NAMALWA (cell line): Measurements from ENCODE around the gene MPV17L2.
"Not testable (repeated sequence)": the region's sequence is repeated elsewhere in the genome, so short reads cannot be mapped to it uniquely, and the experiment has no call there.

Experiments
- DNase-seq: peaks from one replicate; pipeline ENCODE4 v3.0.0-alpha.2; 2015; ENCODE audit warnings: low spot score

Gene MPV17L2

DNA sequence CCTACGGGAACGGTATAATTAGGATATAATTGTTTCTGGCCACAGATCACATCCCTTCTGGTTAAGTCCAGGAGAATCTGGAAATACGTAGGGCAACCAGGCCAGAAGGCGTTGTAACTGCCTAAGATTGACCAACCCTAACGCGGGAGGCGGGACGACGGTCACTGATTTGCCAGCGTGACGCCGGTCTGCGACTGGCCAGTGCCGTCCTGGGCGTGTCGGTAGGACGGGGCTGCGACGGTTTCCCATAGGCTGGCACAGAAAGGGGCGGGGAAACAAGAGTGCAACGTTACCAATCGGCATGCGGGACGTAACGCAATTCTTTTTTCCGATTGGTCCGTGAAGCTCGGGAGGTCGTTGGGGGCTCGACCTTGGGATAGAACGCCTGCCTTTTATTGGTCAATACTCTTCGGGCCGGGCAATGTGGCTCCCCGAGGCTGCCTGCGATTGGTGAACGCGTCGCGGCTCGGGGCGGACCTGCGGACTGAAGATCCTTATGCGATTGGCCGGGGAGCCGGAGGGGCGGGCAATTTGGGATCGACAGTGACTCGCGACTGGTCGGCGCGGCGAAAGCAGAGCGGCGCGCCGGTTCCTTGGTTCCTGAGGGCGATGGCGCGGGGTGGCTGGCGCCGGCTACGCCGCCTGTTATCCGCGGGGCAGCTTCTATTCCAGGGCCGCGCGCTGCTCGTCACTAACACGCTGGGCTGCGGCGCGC, at the start of gene MPV17L2:
Gene MPV17L2, plus strand, starts transcription at position 546 of the 715 bp plus-strand sequence. Its CDS starts 64 bp downstream, at position 610.
- DNase-seq = peak; percentile 100

DNA sequence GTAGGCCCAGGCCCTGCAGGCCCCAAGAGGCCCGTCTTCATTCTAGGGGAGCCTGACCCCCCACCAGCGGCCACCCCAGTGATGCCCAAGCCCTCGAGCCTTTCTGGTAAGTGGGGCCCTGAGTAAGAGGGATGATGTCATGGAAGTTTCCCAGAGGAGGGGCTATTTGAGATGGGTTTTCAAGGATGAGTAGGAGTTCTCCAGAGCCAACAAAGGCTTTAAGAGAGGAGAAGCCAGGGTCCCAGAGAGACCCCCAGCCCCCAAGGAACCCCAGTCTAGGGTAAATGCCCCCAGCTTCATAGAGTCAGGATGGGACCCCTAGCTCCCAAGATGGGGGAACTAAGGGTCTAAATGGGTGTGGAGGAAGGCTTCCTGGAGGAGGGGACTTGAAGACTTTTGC, 49.1 kb upstream of the MPV17L2 start:
- no peak for DNase-seq

DNA sequence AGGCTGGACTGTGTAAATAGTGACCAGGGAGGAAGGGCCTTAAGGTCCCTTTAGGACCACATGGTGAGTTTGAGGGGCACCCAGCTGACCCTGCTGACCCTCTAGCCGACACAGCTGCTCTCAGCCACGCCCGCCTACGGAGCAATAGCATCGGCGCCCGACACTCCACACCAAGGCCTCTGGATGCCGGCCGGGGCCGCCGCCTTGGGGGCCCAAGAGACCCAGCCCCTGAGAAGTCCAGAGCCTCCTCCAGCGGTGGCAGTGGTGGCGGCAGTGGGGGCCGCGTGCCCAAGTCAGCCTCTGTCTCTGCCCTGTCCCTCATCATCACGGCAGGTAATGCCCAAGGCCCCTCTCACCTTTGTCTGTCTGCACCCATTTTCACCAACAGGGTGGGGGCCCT, 48.7 kb upstream of the MPV17L2 start:
- DNase-seq = no peak

GRCh38 chr19:18144906-18145305, 48.1 kb upstream of the MPV17L2 start:
- no peak for DNase-seq

GRCh38 chr19:18145391-18145999, 47.5 kb upstream of the MPV17L2 start:
- DNase-seq = no peak

- no peak for DNase-seq
Measured at GRCh38 chr19:18147396-18147795, 45.6 kb upstream of the MPV17L2 start.

DNA sequence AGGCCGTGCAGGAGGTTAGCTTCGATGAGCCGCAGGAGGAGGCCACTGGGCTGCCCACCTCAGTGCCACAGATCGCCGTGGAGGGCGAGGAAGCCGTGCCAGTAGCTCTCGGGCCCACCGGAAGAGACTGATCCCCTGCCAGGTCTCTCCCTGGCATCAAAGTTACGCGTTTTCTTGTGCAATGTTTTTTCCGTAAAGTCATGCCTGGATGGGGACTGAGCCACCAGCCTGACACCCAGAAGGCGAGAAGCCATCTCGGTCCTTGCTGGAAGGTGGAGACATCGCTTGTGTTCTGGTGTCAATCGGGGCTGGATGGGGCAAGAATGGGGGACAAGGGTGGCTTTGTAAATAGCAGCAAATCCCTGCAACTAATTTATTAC, 43.4 kb upstream of the MPV17L2 start:
- DNase-seq = no peak

DNA sequence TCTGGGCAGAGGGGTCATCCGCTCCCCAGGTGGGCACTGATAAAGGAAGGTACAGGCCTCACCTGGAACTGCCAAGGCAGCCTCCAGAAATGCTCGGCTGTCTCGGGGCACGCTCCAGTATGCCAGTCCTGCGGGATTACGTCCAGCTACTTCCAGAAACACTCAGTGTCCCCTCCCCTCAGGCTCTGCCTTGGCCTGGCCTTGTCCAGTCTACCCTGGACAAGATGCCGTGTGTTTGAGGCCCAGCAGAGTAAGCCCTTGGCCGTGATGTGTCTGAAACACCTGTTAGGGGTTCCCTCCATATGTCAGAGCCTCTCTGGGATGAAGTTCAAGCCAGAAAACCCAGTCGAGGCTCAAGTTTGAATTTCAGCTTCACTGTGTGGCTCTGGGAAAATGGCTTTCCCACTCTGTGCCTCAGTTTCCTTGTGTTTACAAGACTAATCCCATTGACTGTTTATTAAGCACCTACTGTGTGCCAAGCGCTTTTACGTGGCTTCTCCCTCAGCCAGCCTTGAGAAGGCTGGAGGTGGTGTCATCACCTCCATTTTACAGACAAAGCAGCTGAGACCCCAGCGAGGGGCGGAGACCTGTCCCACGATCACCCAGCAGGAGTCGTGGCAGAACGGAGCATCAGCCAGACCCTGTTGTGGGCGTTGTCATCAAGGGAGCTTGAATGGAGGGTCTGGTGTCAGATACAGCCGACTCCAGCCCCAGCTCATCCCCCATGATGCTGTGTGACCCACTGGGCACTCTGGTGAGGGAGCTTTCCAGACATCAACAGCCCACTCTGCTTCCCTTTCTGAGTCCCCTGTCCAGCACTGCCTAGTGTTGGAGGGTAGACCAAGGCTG, 42.0 kb upstream of the MPV17L2 start:
- no peak for DNase-seq

DNA sequence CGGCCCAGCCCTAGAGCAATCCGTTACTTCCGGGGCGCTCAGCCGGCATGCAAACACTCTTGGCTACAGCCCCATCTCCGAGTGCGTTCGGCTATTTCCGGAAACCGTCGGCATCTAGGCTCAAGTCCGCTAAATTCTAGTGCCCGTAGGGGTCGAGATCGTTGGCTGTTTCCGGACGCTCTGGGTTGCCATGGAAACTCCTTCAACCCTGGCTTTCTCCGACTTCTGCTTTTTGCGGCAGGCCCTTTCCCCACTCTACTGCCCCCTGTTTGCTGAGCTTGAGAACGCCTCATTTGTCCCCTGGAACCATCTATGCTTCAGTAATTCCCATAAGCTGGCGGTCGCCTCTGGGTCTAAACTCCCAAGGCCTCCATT, 40.6 kb upstream of the MPV17L2 start:
- peak; percentile 100 for DNase-seq

- peak; percentile 99 for DNase-seq
Measured at GRCh38 chr19:18152817-18153555, 40.0 kb upstream of the MPV17L2 start, which contains the start of gene PIK3R2. TSS of gene PIK3R2 (plus strand) at chr19:18153163. CDS start at chr19:18155880, 2,717 bp downstream.

- DNase-seq = no peak
Measured at GRCh38 chr19:18153556-18154134, 39.4 kb upstream of the MPV17L2 start.

GRCh38 chr19:18155095-18156087, 37.6 kb upstream of the MPV17L2 start:
- no peak for DNase-seq

DNA sequence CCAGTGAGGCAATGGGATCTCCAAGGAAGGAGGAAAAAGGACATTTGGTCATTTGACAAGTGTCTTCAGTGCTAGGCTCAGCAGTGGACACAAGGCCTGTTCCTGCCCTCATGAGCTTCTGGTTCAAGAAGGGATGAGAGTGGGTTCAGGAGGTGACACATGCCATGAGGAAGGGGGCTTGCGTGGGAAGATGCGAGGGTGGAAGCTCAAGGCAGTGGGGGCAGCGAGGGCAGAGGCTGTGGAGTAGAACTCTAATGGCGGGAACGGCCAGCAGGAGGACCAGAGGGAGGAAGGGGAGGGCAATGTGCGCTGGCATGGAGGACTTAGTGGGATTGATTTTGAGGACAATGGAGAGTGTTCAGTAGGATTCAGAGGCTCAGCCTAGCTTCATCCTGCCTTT, 36.8 kb upstream of the MPV17L2 start:
- no peak for DNase-seq

DNA sequence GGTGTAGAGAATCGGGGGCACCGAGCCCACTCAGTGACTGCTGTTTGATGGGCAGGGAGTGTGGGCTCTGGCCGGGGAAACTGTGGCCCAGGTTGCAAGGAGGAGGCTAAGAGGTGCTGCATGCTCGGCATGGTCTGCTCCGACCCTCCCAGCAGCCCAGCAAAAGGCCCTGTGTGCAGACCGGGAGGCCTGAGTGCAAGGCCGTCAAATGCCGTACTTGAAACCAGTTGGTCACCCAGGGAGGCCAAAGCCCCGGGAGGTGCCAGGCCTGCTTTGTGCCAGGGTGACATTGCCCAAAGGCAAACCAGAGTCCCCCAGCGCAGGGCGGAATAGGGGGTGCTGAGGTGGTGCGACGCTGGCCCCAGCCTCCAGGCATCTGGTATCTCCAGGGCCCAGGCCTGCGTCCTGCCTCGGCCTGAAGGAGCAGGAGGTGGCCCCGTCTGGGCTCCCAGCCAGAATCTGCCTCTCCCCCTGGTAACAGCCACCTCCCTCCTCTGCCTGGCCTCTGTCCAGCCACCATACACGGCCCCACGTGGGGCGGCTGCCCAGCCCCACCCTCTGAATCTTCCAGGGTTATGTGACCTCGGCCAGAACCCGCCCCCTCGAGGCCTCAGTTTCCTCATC, 36.1 kb upstream of the MPV17L2 start:
- no peak for DNase-seq

GRCh38 chr19:18157465-18158063, 35.5 kb upstream of the MPV17L2 start:
- no peak for DNase-seq

DNA sequence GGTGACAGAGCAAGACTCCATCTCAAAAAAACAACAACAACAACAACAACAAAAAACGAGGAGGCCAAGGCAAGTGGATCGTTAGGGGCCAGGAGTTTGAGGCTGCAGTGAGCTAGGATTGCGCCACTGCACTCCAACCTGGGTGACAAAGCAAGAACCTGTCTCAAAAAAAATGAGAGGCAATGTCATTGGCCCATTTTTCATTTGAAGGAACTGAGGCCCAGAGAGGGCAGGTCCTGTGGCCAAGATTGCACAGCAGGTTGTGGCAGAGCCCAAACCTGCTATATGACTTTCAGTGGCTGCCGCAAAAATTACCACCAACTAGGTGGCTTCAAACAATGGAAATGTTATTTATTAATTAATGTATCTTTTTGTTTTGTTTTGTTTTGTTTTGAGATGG, 34.6 kb upstream of the MPV17L2 start:
- no peak for DNase-seq

DNA sequence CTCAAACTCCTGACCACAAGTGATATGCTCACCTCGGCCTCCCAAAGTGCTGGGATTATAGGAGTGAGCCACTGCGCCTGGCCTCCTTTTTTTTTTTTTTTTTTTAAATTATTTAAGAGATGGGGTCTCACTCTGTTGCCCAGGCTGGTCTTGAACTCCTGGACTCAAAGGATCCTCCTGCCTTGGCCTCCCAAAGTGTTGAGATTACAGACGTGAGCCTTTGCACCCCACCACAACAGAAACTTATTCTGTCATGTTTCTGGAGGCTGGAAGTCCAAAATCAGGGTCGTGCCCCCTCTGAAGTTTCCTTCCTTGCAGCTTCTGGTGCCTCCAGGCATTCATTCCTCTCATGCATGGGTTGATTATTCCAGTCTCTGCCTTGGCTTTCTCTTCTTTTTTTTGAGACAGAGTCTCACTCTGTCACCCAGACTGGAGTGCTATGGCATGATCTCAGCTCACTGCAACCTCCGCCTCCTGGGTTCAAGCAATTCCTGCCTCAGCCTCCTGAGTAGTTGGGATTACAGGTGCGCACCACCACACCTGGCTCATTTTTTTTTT, 33.9 kb upstream of the MPV17L2 start:
- not testable (repeated sequence) for DNase-seq

- no peak for DNase-seq
Measured at GRCh38 chr19:18159810-18160209, 33.2 kb upstream of the MPV17L2 start.

DNA sequence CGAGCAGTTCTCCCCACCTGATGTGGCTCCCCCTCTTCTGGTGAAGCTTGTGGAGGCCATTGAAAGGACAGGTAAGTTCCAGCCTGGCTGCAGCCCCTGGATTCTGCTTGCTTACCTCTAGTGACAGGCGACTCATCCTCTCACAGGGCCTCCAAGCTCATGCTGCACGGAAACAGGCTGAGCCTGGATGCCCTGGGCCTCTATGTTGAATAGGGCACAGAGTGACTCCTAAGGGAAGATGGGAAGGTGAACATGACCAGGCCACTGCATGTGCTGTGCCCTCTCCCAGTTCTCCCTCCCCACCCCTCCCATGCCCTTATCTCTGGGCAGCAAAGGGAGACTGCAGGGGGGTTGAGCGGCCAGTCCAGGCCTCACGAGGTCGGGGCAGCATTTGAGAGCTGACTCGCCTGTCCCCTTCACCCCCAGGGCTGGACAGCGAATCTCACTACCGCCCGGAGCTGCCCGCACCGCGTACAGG, 32.5 kb upstream of the MPV17L2 start:
- DNase-seq = no peak
